NCI-H2029 treated with DMSO at 0.1 percent for 48 hours (cell line): ENCODE data around the gene FAHD2A.
"Not testable (repeated sequence)": the region's sequence is repeated elsewhere in the genome, so short reads cannot be mapped to it uniquely, and the experiment has no call there.

Experiments used
- DNase-seq: peaks from one replicate; lab custom pipeline; 2025; lab: John Stamatoyannopoulos, UW

FAHD2A gene, protein sequence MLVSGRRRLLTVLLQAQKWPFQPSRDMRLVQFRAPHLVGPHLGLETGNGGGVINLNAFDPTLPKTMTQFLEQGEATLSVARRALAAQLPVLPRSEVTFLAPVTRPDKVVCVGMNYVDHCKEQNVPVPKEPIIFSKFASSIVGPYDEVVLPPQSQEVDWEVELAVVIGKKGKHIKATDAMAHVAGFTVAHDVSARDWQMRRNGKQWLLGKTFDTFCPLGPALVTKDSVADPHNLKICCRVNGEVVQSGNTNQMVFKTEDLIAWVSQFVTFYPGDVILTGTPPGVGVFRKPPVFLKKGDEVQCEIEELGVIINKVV

DNA sequence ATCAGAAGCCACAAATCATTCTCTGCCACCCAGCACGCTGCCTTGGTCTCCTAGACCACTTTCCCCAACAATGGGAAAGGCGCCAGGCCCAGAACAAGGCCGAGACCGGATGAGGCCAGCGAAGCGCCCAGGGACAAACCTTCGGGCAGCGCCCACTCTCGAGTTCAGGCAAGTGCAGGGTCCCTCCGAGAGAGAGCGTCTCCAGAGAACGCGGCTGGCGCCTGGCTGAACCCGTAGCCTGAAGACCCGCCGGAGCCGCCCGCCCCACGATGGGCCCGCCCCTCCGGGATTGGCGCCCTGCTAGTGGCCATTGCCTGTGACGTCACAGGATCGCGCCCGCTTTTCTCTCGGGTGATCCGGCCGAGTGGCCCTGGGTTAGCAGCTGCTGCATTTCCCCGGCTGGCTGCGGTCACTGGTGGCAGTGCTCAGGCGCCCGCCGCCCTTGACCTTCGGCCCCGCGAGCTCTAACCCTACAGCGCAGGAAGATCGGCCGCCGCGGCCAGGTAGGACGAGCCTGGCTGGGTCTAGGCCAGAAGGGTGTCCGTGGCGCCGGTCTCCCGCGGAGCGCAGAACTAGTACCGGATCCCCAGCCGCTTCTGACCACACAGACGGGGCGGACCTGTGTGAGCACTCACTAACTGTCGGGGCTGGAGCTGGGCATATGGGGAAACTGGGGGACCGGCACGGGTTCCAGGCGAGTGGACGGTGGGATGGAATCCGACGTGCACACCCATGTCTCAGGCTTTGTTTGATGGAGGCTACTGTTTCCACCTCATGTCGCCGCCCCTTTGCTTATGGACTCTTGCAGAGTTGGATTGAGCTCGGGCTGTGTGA is at the start of gene FAHD2A:
TSS of gene FAHD2A (plus strand) at position 339 of the 834 bp plus-strand sequence. CDS start 2,851 bp downstream, outside the sequence.
- DNase-seq = peak; percentile 45

- no peak for DNase-seq
These were observed 49.4 kb upstream of the FAHD2A start for GRCh38 chr2:95353055-95353575.

DNA sequence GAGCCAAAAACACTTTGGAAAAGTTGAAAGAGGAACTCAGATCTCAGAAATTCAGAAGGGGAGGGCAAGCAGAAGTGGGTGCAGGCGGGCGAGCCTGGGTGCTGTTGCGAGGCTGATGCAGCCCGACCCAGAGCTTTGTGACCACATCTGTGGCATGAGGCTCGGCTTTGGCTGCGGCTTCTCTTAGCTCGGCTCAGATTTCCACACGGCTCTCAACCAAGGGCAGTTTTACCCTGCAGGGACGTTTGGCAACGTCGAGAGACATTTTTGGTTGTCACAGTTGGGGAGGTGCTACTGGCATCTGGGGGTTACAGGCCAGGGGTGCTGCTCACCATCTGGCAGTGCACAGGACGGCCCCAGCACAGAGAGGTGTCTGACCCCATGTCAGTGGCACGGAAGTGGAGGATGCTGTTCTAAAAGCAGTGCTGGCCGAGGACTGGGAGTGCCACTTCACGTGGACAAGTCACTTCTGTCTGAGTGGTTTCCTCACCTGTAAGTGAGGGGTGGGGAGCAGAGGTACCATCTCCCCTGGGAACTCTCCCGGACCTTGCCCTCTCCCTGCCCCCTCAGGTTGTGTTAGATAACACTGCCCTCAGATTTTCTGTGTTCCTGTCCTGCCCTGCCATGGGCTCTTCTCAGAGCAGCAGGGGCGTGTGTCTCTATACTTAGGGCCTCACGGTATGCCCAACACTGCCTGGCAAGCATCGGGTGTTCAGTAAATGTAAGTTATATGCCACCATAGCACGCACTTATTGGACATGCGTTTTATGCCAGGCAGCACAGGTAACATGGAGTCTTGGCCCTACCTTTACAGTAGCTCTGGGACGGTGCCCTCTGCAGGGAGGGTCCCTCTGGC is 48.7 kb upstream of the FAHD2A start:
- no peak for DNase-seq

DNA sequence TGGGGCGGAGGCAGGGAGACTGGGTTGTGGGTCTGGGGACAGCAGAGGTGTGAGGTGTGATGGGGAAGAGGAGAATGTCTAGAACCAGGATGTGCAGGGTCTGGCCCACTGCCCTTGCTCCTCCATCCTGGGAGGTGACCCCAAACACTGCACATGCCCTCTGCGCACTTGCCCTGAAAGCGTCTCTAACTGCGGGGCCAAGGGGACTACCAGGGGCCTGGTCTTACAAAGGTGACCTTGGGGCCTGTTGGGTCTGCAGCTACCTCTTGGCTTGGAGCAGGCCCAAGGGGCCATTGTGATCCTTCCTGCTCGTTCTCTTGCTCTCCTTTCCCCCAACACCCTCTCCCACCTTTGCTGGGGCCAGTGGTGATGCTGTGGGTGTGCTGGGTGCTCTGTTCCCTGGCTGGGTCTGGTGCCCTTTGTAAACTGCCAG is 48.0 kb upstream of the FAHD2A start:
- DNase-seq = no peak

DNA sequence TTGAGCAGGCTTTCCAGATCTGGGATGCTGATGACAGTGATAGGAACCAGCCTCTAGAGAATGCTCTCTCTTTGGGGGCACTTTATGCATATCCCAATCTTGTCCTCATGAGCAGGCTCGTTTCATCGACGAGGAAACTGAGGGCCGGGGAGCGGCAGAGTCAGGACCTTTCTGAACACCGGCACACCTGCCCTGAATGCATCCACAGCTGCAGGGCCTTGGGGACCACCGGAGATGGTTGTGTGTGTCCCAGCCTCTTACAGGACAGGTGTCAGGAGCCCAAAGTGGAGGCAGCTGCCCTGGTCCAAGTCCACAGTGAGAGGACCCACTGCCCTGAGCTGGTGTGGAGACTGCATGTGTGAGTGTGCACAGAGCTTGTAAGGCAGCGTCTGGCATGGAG is 47.6 kb upstream of the FAHD2A start:
- DNase-seq = no peak

GRCh38 chr2:95355486-95355885 is 47.0 kb upstream of the FAHD2A start:
- DNase-seq = not testable (repeated sequence)

DNA sequence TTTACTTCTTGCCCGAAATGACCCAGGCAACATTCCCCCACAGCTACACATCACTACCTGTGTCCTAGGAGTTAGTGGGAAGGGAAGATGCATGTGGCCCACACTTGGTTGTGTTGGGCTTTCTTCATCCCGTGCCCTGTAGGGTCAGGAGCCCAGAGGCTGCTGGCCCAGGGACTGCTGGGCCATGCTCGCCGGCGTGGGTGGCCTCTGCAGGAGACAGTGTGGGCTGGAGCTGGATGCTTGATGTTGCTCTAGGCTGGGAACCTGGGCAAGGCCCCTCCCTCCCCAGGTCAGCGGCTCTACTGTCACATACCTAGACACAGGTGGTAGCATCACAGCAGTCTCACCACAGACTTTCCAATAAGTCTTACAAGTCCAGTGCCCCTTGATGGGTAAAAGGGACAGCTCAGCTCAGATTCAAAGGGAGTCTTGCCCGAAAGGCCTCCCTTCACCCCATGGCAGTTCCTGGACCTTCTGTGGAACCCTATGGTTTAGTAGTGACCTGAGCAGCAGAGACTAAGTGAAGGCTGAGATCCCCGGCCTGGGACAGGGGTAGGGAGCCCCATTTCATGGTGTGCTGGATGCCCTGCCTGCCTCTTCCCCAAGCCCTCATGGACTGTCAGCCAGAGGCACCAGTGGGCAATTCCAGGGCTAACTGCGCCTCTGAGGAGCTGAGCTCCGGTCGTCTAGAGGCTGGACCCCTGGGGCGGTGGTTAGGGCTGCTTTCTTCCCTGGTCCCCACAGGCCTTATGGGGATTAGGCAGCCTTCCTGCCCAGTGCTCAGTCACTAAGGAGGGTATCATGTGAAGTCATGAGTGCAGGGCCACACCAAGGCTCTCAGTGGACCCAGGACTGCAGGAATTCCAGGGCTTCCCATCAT is 45.4 kb upstream of the FAHD2A start:
- no peak for DNase-seq

DNA sequence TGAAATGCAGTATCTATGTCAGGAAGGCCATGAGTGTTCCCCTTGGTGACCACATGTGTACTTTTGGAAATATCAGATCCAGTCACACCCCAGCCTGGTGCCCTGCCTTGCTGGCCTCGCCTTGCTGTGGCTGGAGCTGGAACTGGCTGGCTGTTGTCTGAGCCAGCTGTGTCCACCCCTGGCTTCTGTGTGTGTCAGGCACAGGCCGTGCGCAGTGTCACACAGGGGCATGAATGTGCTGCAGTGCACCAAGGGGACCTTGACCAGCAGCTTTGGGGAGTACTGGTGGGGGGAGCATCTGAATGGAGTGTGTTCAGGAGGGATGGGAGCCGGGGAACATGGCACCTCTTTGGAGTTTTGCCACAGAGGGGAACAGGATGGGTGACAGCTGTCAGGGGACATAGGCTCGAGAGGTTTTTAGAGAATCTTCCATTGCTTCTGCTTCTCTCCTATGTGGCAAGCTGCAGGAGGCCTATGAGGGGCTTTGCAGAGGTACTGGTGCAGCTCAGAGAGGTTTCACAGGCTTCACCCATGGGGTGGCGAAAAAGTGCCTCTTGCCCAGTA is 44.7 kb upstream of the FAHD2A start:
- no peak for DNase-seq

GRCh38 chr2:95359031-95359430 is 43.5 kb upstream of the FAHD2A start:
- DNase-seq = no peak

GRCh38 chr2:95359501-95359930 is 43.0 kb upstream of the FAHD2A start:
- DNase-seq = no peak

DNA sequence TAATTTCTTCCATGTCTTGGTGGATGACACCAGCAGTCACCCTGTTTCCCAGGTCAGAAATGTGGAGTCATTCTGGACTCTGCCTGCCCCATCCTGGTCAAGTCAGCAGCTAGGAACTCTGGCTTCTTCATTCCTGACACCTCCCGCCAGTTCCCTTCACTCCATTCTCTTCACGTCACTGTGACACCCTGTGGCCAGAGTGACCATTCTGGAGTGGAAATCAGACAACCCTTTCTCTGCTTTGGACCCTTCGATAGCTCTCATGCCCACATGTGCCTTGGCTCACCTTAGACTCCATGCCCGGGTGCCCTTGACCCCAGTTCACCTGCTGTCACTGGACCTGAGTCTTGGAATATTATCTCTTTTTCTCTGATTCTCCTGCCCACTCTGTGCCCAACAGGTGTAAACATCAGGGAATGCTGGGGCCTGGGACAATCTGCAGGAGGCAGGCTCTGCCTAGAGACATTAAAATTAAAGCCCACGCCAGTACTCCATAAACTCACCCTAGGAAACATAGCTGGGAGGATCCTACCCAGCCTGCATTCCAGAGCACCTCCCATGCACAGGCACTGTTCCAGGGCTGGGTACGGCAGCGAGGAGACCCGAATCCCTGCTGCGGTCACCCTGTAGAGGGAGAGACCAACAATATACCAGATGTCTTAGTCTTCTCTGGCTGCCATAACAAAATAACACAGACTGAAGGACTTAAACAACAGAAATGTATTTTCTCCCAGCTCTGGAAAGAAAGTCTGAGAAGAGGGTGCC is 41.1 kb upstream of the FAHD2A start:
- no peak for DNase-seq

- DNase-seq = no peak
These were observed 40.0 kb upstream of the FAHD2A start for GRCh38 chr2:95362486-95362885.

DNA sequence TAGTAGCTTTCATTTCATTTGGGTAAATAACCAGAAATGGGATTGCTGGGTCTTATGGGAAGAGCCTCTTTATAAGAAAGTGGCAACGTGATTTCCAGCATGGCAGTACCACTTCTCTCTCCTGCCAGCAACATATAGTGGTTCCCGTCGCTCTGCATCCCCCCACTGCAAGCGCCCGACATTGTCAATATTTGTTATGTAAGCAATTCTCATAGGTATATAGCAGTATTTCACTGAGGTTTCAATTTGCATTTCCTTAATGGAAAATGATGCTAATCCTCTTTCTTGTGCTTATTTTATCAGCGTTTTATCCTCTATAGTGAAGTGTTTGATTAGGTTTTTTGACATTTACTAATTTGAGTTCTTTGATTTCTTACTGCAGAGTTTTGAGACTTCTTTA is 36.0 kb upstream of the FAHD2A start:
- DNase-seq = no peak

DNA sequence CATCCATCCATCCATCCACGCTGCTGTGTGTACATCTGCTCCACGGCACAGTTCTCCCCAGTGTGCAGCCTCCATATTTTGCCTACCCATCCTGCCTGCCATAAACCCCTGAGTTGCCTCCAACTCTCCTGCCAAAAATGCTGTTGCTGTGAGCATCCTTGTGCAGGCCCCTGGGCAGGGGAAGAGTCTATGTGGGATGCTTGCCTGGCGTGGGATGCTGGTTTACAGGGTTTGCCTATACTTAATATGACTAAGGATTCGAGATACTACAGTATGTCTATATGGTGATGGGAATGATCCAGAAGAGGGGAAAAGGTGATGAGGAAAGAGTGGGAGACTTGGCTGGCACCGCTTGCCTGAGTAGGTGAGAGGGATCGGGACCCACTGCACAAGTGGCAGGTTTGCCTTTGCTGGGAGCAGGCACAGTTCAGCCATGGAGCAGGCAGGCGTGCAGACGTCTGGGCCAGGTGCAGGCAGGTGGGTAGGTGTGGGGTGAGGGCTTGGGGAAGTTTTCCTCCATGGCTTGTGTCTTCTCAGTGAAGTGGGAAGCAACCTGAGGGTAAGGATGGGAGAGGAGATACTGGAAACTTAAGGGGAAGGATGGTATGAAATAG is 30.2 kb upstream of the FAHD2A start:
- DNase-seq = no peak

DNA sequence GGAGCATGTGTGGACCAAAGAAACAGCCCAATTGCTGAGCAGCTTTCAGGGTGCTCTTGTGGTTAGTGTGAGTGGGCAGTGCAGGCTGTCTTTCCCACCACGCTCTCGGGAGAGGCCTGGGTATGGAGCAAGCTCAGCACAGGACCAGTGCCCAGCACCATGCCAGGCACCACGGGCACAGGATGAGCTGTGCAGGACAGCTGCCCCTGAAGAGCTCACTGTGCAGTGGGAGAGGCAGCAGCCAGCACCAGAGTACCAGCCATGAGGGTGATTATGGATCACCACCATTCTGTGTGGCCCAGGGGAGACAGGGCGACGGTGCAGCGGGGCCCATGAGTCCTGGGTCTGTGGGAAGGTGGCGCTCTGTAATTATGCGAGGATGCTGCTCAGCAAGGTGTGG is 29.7 kb upstream of the FAHD2A start:
- no peak for DNase-seq

- no peak for DNase-seq
These were observed 28.5 kb upstream of the FAHD2A start for GRCh38 chr2:95374029-95374428.

- DNase-seq = no peak
These were observed 28.0 kb upstream of the FAHD2A start for GRCh38 chr2:95374451-95374920.

DNA sequence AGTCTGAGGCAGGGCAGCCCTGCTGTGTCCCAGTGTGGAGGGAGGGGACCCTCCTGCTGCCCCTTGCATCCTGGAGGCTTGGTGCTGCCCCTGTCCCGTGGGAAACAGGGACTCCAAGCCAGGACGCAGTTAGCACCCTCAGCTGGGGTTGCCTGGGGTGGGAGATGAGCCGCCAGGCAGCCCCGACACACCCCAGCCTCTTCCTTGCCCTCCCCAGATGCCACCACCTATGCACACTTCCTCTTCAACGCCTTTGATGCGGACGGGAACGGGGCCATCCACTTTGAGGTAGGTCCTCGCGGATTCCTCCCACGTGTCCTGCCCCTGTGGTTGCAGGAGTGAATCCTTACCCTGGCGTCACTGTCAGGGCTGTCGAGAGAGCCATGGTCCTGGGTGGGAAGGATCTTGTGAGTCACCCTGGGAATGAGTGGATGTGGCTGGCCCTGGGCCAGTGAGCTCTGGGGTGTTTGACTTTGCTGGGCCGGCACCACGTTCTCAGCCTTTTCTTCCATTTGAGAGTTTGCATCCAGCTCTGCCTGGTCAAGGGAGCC is 27.5 kb upstream of the FAHD2A start:
- no peak for DNase-seq

DNA sequence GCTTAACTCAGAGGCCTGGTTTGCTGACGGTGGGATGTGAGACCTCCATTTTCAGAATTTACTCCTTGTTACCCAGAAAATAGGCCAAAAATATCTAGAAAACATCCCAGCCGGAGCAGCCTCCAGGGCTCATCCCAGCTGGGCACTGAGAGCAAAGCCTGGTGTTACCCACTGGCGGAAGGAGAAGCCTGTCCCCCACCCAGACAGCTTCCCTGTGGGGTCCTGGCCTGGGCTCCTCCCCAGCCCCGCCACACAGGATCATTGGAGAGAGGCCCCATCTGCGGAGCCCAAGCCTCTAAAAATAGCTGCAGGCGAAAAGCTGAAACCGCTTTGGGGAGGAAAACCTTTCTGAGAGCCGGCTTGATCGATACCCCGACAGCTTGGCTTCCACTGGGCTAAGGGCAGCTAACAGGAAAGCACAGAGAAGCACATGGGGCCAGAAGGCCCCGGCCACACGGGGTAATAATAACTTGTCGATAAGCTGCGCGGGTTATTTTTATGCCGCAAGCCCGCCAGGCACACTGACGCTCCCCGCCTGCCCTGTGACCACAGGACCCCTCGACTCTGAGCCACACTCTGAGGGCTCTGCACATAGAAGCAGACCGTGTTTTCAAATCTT is 26.9 kb upstream of the FAHD2A start:
- DNase-seq = no peak
